HCT116 (cell line): ENCODE measurements around the gene AGPAT3.

ENCODE experiments used
- EZH2 ChIP-seq: fragments of 200-600 bp; sonication (generic); IDR thresholded peaks from 2 replicates; pipeline ENCODE4 v1.6.1; 2017; ENCODE audit warnings: antibody characterized with exemption, mixed run types
- POLR2AphosphoS5 ChIP-seq: IDR thresholded peaks from 2 replicates; pipeline ENCODE4 v1.6.1; 2011; ENCODE audit warnings: mild to moderate bottlenecking, low read depth, low read length, moderate library complexity
- RAD21 ChIP-seq: IDR thresholded peaks from 2 replicates; pipeline ENCODE4 v1.6.1; 2012; ENCODE audit warnings: low read depth, mild to moderate bottlenecking
- SIN3A ChIP-seq: IDR thresholded peaks from 2 replicates; pipeline ENCODE4 v1.6.1; 2012; ENCODE audit warnings: low read depth
- SP1 ChIP-seq: IDR thresholded peaks from 2 replicates; pipeline ENCODE4 v1.6.1; 2012; ENCODE audit warnings: low read depth
- ZNF274 ChIP-seq: fragments of 200-500 bp; sonication (Bioruptor generic); IDR thresholded peaks from 2 replicates; pipeline ENCODE4 v1.6.1; 2014; ENCODE audit warnings: mild to moderate bottlenecking, low read depth, low read length, inconsistent platforms
- TF ChIP-seq, protein P1 (sequence below), 3 experiments: fragments of 200-600 bp in 1 of 3; sonication (generic) in 1 of 3; IDR thresholded peaks in 2 of 3; conservative IDR thresholded peaks in 1 of 3; 2 replicates each; pipeline ENCODE4 v1.5.1; 2012 to 2017; ENCODE audit warnings: low read depth in 2 of 3, low read length in 2 of 3, antibody characterized with exemption in 1 of 3, borderline replicate concordance in 1 of 3, control low read depth in 1 of 3, mild to moderate bottlenecking in 1 of 3, mixed read lengths in 1 of 3, mixed run types in 1 of 3, moderate library complexity in 1 of 3; ENCODE audit not compliant: insufficient read depth in 1 of 3
- TF ChIP-seq, protein P2 (sequence below): IDR thresholded peaks from 2 replicates; pipeline ENCODE4 v1.6.1; 2012
- TF ChIP-seq, protein P3 (sequence below): IDR thresholded peaks from 2 replicates; pipeline ENCODE4 v1.6.1; 2012

DNA sequence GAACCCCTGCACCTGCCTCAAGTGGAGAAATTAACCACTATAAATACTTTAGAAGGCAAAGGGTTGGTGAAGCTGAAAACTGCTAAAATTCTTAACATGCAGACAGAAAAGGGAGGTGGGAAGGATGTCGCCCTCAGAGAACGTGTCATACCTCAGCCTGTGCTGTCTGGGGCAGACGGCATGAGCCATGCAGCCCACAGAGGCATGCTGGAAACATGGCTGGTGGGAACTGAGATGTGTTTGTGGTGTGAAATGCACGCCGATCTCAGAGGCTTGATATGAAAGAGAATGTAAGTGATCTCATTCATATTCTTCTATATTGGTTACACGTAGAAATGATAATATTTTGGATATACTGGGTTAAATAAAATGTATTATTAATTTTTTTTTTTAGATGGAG lies 16.3 kb downstream of the AGPAT3 start:
- TF ChIP-seq, protein P1, sequence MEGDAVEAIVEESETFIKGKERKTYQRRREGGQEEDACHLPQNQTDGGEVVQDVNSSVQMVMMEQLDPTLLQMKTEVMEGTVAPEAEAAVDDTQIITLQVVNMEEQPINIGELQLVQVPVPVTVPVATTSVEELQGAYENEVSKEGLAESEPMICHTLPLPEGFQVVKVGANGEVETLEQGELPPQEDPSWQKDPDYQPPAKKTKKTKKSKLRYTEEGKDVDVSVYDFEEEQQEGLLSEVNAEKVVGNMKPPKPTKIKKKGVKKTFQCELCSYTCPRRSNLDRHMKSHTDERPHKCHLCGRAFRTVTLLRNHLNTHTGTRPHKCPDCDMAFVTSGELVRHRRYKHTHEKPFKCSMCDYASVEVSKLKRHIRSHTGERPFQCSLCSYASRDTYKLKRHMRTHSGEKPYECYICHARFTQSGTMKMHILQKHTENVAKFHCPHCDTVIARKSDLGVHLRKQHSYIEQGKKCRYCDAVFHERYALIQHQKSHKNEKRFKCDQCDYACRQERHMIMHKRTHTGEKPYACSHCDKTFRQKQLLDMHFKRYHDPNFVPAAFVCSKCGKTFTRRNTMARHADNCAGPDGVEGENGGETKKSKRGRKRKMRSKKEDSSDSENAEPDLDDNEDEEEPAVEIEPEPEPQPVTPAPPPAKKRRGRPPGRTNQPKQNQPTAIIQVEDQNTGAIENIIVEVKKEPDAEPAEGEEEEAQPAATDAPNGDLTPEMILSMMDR (IDR thresholded peaks at IDR 0.05 in 2 of 3, conservative IDR thresholded peaks at IDR 0.05 in 1 of 3; ENCODE audit: borderline replicate concordance in 1 of 3, insufficient read depth in 1 of 3, low read depth in 2 of 3, low read length in 2 of 3): no peak
- TF ChIP-seq POLR2AphosphoS5 (no peak), SIN3A (no peak), RAD21 (no peak), SP1 (no peak), EZH2 (no peak), ZNF274 (no peak)
- TF ChIP-seq, protein P2, sequence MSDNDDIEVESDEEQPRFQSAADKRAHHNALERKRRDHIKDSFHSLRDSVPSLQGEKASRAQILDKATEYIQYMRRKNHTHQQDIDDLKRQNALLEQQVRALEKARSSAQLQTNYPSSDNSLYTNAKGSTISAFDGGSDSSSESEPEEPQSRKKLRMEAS: no peak
- TF ChIP-seq, protein P3, sequence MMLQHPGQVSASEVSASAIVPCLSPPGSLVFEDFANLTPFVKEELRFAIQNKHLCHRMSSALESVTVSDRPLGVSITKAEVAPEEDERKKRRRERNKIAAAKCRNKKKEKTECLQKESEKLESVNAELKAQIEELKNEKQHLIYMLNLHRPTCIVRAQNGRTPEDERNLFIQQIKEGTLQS: no peak
